Ammon's horn (tissue), 1 donor: Measurements from ENCODE around the gene HADH.
"Not testable (repeated sequence)": the region's sequence is repeated elsewhere in the genome, so short reads cannot be mapped to it uniquely, and the experiment has no call there.

Source experiments
- DNase-seq: peaks from one replicate; pipeline ENCODE4 v3.0.0-alpha.2; 2016; ENCODE audit warnings: low spot score

HADH gene

GRCh38 chr4:107989537-107990386 is at the start of gene HADH:
TSS of gene HADH (plus strand) at chr4:107989889. CDS start at chr4:107989933, 44 bp downstream.
- peak; percentile 98 for DNase-seq

DNA sequence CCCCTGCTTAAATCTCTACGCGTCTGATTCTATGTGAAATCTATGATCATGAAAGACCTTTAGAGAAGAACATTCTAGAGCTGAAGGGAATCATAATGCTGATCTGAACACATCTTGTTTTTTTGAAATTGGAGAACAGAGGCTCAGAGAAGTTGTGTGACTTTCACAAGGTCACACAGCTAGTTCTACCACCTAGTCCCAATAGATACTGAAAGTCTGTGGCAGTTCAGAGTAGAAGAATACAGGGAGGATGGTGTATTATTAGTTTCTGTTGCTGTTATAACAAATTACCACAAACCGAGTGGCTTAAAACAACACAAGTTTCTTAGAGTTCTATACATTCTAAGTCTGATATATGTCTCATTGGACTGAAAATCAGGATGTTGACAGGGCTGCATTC is 43.9 kb upstream of the HADH start:
- no peak for DNase-seq

DNA sequence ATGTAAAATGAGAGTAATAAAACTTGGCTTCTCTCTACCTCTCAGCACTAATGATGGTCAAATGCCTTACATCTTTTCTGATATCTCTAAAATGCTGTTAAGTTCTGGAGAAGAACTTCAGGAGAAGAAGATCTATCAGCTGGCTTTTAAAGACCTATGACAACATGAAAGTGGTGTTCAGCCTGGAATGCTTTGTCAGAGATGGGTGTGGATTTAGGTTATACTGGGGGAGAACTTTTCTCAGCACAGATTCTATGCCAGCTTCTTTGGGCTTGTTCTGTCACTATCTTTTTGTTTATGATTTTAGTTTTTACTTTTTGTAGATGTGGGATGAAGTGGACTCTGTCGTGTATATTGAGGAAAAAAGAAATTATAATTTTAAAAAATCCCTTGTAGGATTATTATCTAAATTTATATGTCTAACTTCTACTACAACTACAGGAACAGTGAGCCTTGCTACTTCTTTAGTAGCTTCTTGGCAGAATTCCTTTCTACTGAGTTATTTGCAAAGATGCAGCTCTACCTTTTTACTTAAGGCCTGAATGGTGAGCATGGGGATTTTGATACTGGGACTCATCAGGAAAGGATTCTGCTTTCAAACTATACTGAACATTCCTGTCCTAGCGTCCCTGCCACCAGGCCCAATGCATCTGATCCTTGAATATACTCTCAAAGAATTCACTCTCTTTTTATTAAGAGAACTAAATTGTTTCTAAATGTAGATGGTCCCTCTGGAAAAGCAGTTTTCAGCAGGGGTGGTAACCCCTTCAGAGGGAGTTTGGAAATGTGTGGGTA is 38.7 kb upstream of the HADH start:
- no peak for DNase-seq

GRCh38 chr4:107951551-107951950 is 38.1 kb upstream of the HADH start:
- no peak for DNase-seq

- DNase-seq: no peak
These were observed 33.7 kb upstream of the HADH start for GRCh38 chr4:107956011-107956410.

- no peak for DNase-seq
These were observed 22.8 kb upstream of the HADH start for GRCh38 chr4:107966903-107967302.

DNA sequence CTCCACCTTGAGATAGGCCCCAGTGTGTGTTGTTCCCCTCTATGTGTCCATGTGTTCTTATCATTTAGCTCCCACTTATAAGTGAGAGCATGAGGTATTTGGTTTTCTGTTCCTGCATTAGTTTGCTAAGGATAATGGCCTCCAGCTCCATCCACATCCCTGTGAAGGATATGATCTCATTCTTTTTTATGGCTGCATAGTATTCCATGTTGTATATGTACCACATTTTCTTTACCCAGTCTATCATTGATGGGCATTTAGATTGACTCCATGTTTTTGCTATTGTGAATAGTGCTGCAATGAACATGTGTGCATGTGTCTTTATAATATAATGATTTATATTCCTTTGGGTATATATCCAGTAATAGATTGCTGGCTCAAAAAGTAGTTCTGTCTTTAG is 22.2 kb upstream of the HADH start:
- not testable (repeated sequence) for DNase-seq

DNA sequence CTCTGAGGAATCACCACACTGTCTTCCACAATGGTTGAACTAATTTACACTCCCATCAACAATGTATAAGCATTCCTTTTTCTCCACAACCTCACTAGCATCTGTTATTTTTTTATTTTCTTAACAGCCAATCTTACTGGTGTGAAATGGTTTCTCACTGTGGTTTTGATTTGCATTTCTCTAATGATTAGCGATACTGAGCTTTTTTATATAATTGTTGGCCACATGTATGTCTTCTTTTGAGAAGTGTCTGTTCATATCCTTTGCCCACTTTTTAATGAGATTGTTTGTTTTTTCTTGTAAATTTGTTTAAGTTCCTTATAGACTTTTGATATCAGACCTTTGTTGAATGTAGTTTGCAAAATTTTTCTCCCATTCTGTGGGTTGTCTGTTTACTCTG is 21.8 kb upstream of the HADH start:
- DNase-seq: not testable (repeated sequence)

GRCh38 chr4:107970063-107970798 is 19.5 kb upstream of the HADH start:
- DNase-seq: peak; percentile 46

GRCh38 chr4:107972605-107973004 is 17.1 kb upstream of the HADH start:
- no peak for DNase-seq

GRCh38 chr4:107974523-107974922 is 15.2 kb upstream of the HADH start:
- DNase-seq: no peak

DNA sequence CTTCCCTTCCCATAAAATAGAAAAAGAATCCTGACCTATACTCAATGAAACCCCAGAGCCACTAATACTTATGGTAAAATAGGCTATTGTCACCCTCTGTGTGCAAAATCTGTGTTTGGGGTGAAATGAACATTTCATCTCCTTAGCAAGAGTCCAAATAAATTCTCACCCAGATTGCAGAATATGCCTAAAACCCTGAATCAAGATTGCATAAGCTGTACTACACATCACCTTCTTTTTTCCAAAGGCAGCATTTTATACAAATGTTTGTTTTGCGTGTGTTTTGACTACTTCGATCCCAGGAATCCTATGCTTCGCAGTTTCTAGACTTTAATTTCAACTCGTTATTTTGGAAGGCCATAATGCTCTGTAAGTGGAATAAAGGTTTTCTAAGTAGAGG is 12.2 kb upstream of the HADH start:
- no peak for DNase-seq

GRCh38 chr4:107977966-107978705 is 11.6 kb upstream of the HADH start:
- peak; percentile 21 for DNase-seq

DNA sequence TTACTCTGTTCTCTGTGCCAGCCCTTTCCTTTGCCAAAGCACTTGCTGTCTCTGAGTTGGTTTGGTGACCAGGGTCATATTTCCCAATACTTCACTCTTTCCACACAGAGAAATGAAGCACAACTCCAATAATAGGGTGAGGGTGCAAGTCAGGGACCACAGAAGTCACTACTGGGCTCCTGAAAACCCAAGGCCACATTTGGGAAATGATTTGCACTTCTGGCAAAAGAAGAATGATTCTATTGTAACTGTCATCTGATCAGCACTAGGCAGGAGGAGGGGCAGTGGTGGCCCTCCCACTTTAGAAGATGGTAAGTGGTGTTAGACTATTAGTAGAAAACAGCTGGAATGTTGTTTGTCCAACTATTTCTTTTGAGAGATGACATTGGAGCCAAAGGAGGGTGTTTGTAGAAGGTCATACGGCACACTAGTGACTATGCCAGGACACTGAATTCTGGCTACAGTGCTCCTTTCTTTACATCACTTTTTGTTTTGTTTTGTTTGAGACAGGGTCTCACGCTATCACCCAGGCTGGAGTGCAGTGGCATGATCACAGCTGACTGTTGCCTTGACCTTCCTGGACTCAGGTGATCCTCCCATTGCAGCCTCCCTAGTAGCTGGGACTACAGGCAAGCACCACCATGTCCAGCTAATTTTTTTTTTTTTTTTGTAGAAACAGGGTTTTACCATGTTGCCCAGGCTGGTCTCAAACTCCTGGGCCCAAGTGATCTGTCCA is 10.8 kb upstream of the HADH start:
- DNase-seq: peak; percentile 83

GRCh38 chr4:107987916-107988762 is 1.6 kb upstream of the HADH start:
- DNase-seq: peak; percentile 14

GRCh38 chr4:107988763-107989035 is 990 bp upstream of the HADH start:
- DNase-seq: no peak

- DNase-seq: no peak
These were observed 540 bp upstream of the HADH start for GRCh38 chr4:107989162-107989536.

GRCh38 chr4:107991945-107992630 is 2.4 kb downstream of the HADH start:
- no peak for DNase-seq

GRCh38 chr4:107993969-107994368 is 4.3 kb downstream of the HADH start:
- DNase-seq: no peak

DNA sequence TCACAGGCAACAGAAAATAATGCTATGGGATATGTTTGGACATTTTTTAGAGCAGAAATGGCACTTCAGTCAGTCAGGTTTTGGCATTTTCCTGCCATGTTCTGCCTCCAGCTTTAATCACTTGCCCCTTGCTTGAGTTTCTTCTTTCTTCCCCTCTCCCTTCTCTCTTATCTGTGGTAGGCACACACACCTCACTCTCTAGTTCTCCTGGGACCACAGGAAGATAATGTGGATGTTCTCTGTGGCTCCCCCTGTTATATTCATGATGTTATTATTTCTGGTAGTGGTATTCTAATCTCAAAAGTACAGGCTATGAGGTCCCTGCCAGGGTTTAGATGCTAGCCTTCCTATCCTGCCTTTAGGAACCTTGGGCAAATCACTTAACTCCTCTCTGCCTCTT is 5.2 kb downstream of the HADH start:
- DNase-seq: no peak
